ENCODE measurements around the gene ATF7IP2. TPM values are rescaled to one million over a fixed set of nuclear protein-coding genes. Genes with fewer than 3 reads are reported as not detected.
A peak's percentile ranks its signal among the peaks of the same experiment; 100 is the strongest.
"Not testable (repeated sequence)": the region's sequence is repeated elsewhere in the genome, so short reads cannot be mapped to it uniquely, and the experiment has no call there.

The ATF7IP2 gene
- total and polyA plus RNA-seq, 3 experiments from 2014 or later, result 12.4 to 119 (median 14.3) TPM

DNA sequence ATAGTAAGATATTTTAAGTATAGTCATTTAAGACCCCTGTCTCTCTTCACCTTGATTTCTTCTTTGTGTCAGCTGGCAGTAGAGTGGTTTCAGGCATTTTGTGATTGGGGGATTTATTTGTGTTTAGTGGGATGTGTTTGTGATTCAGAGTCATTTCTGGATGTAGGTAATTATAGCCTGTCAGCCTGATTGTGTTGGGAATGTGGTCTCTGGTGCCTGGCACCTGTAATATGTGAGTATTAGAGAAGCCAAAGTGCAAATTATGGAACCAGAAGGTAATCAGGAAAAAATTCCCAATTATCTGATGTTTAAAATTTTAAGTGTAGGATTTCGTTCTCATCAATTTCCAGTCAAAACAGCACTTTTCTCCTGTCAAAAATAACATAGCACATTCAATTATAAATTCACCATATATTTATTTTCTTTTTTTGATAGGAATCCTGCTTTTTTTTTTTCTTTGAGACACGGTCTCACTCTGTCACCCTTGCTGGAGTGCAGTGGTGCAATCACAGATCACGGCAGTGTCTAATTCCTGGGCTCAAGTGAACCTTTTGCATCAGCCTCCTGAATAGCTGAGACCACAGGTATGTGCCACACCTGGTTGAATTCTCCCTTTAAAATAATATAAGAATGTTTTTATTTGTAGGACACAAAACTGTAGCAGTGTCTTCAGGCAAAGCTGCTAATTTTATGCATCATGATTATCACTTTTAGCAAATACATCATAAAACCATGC, 42.7 kb downstream of the ATF7IP2 start:
- Mint-ChIP-seq H3K9me3 (peaks cover 0 to 2% (median 0%) of the 10 kb centered on the region in 5 donors), H3K27ac (peak overlapping the region in 5 of 8 donors; percentile 14 to 92 (median 55)), H3K27me3 (no peaks in the 10 kb centered on the region), H3K4me3 (no peak overlapping the region), H3K36me3 (peaks cover 14 to 35% (median 19%) of the 10 kb centered on the region in 3 donors), H3K4me1 (peaks cover 0 to 2% (median 0%) of the 10 kb centered on the region in 3 donors)
- H3K27me3 ChIP-seq (ENCODE audit: insufficient read depth, low read length, poor library complexity, severe bottlenecking), result no peaks in the 10 kb centered on the region
- DNase-seq, result no peak
- H3K4me1 ChIP-seq (ENCODE audit: insufficient read depth, low read length), result no peaks in the 10 kb centered on the region
- CTCF ChIA-PET, result no interaction called here
- no peak overlapping the region for H3K27ac ChIP-seq (ENCODE audit: low read depth, low read length)
- peaks cover 7% of the 10 kb centered on the region for H3K36me3 ChIP-seq (ENCODE audit: insufficient read depth, low read length)
- no peak overlapping the region for H3K4me3 ChIP-seq (ENCODE audit: low read length)
- POLR2A ChIA-PET, result no interaction called here
- no peaks in the 10 kb centered on the region for H3K9me3 ChIP-seq (ENCODE audit: low read length)

DNA sequence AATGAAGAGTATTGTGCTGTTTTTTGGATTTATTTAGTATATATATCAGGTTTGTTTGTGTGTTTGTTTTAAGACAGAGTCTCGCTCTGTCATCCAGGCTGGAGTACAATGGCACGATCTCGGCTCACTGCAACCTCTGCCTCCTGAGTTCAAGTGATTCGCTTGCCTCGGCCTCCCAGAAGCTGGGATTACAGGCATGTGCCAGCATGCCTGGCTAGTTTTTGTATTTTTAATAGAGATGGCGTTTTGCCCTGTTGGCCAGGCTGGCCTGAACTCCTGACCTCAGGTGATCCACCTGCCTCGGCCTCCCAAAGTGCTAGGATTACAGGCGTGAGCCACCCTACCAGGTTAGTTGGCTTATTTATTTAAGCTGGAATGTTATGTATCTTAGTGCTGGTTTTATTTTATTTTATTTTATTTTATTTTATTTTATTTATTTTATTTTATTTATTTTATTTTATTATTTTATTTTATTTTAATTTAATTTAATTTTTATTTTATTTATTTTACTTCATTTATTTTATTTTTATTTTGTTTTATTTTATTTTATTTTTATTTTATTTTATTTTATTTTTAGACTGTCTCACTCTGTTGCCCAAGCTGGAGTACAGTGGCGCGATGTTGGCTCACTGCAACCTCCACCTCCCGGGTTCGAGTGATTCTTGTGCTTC, 43.6 kb downstream of the ATF7IP2 start:
- H3K27ac ChIP-seq (ENCODE audit: low read depth, low read length); H3K9me3 Mint-ChIP-seq; H3K9me3 ChIP-seq (ENCODE audit: low read length); CTCF ChIA-PET; POLR2A ChIA-PET; H3K4me1 Mint-ChIP-seq; H3K4me3 Mint-ChIP-seq; H3K27me3 Mint-ChIP-seq; DNase-seq; H3K4me3 ChIP-seq (ENCODE audit: low read length); H3K27me3 ChIP-seq (ENCODE audit: insufficient read depth, low read length, poor library complexity, severe bottlenecking); H3K36me3 ChIP-seq (ENCODE audit: insufficient read depth, low read length); H3K4me1 ChIP-seq (ENCODE audit: insufficient read depth, low read length): not testable (repeated sequence)
- peaks cover 17 to 44% (median 24%) of the 10 kb centered on the region in 3 donors for H3K36me3 Mint-ChIP-seq
- peak overlapping the region in 1 of 8 donors; percentile 21 for H3K27ac Mint-ChIP-seq

DNA sequence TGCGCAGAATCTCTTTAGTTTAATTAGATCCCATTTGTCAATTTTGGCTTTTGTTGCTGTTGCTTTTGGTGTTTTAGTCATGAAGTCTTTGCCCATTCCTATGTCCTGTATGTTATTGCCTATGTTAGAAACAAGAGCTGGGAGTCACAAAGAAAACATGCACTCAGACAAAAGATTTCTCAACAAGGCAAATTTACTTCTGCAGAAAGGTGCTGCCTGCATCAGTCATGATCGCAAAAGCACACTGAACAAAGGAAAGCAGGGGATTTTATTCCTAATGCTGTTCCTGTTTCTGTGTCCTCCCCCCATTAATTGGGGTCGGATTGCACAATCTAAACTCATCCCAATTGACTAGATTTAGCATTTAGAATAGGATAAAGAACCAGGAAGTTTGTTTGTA, 55.9 kb downstream of the ATF7IP2 start:
- Histone ChIP-seq H3K9me3 (ENCODE audit: low read length) (peaks cover 17% of the 10 kb centered on the region), H3K27ac (ENCODE audit: low read depth, low read length) (no peak overlapping the region), H3K4me1 (ENCODE audit: insufficient read depth, low read length) (no peaks in the 10 kb centered on the region), H3K4me3 (ENCODE audit: low read length) (no peak overlapping the region), H3K36me3 (ENCODE audit: insufficient read depth, low read length) (peaks cover 52% of the 10 kb centered on the region), H3K27me3 (ENCODE audit: insufficient read depth, low read length, poor library complexity, severe bottlenecking) (no peaks in the 10 kb centered on the region)
- peaks cover 11 to 65% (median 53%) of the 10 kb centered on the region in 5 donors for H3K9me3 Mint-ChIP-seq
- CTCF ChIA-PET, result no interaction called here
- no peaks in the 10 kb centered on the region for H3K27me3 Mint-ChIP-seq
- POLR2A ChIA-PET, result no interaction called here
- DNase-seq, result no peak
- H3K27ac Mint-ChIP-seq, result no peak overlapping the region
- no peaks in the 10 kb centered on the region for H3K4me1 Mint-ChIP-seq
- H3K4me3 Mint-ChIP-seq, result no peak overlapping the region
- peaks cover 50 to 78% (median 70%) of the 10 kb centered on the region in 3 donors for H3K36me3 Mint-ChIP-seq

DNA sequence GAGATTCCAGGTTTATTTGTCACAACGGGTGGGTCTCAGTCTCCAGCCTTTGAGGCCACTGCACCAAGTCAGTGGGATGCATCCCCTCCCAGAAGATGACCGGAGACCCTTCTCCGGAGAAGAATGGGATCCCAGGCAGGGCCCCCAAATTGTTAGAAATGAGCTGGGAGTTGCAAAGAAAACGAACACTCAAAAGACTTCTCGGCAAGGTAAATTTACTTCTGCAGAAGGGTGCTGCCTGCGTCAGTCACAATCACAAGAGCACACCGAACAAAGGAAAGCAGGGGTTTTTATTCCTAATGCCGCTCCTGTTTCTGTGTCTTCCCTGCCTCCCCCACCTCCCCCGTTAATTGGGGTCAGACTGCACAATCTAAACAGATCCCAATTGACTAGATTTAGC, 61.4 kb downstream of the ATF7IP2 start:
- peaks cover 43% of the 10 kb centered on the region for H3K36me3 ChIP-seq (ENCODE audit: insufficient read depth, low read length)
- H3K27ac Mint-ChIP-seq, result no peak overlapping the region
- CTCF ChIA-PET, result no interaction called here

DNA sequence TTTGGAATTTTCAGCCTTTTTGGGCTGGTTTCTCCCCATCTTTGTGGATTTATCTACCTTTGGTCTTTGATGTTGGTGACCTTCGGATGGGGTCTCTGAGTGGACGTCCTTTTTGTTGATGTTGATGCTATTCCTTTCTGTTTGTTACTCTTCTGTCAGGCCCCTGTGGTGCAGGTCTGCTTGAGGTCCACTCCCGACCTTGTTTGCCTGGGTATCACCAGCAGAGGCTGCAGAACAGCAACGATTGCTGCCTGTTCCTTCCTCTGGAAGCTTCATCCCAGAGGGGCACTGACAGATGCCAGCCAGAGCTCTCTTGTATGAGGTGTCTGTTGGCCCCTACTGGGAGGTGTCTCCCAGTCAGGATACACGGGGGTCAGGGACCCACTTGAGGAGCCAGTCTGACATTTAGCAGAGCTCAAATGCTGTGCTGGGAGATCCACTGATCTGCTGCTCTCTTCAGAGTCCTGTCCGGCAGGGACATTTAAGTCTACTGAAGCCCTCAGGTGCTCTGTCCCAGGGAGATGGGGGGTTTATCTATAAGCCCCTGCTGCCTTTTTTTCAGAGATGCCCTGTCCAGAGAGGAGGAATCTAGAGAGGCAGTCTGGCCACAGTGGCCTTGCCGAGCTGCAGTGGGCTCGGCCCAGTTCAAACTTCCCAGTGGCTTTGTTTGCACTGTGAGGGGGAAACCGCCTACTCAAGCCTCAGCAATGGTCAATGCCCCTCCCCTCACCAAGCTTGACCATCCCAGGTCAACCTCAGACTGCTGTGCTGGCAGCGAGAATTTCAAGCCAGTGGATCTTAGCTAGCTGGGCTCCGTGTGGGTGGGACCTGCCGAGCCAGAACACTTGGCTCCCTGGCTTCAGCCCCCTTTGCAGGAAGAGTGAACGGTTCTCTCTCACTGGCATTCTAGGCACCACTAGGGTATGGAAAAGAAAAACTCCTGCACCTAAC, 66.6 kb downstream of the ATF7IP2 start:
- CTCF ChIA-PET, H3K27me3 Mint-ChIP-seq: not testable (repeated sequence)

More for the DNA sequence above, 61.4 kb downstream of the ATF7IP2 start:
- H3K9me3 Mint-ChIP-seq, result peaks cover 12 to 90% (median 76%) of the 10 kb centered on the region in 5 donors
- Histone ChIP-seq H3K4me1 (ENCODE audit: insufficient read depth, low read length) (no peaks in the 10 kb centered on the region), H3K4me3 (ENCODE audit: low read length) (no peak overlapping the region), H3K27ac (ENCODE audit: low read depth, low read length) (no peak overlapping the region), H3K9me3 (ENCODE audit: low read length) (peaks cover 15% of the 10 kb centered on the region), H3K27me3 (ENCODE audit: insufficient read depth, low read length, poor library complexity, severe bottlenecking) (no peaks in the 10 kb centered on the region)
- peaks cover 0 to 11% (median 6%) of the 10 kb centered on the region in 3 donors for H3K4me1 Mint-ChIP-seq
- DNase-seq, result no peak
- peak overlapping the region in 1 of 7 donors; percentile 21 for H3K4me3 Mint-ChIP-seq
- no peaks in the 10 kb centered on the region for H3K27me3 Mint-ChIP-seq
- peaks cover 70 to 97% (median 94%) of the 10 kb centered on the region in 3 donors for H3K36me3 Mint-ChIP-seq
- POLR2A ChIA-PET, result no interaction called here

DNA sequence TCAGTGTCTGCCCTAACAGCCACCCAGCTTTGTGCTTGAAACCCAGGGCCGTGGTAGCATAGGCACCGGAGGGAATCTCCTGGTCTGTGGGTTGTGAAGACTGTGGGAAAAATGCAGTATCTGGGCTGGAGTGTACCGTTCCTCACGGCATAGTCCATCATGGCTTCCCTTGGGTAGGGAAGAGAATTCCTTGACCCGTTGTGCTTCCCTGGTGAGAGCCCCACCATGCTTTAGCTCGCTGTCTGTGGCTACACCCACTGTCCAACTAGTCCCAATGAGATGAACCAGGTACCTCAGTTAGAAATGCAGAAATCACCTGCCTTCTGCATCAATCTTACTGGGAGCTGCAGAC, 67.3 kb downstream of the ATF7IP2 start:
- no peak overlapping the region for H3K4me3 ChIP-seq (ENCODE audit: low read length)
- H3K27me3 ChIP-seq (ENCODE audit: insufficient read depth, low read length, poor library complexity, severe bottlenecking), result no peaks in the 10 kb centered on the region
- peaks cover 7% of the 10 kb centered on the region for H3K36me3 ChIP-seq (ENCODE audit: insufficient read depth, low read length)
- peaks cover 14 to 35% (median 21%) of the 10 kb centered on the region in 3 donors for H3K4me1 Mint-ChIP-seq
- no peak overlapping the region for H3K4me3 Mint-ChIP-seq
- peaks cover 12% of the 10 kb centered on the region for H3K4me1 ChIP-seq (ENCODE audit: insufficient read depth, low read length)
- no peak overlapping the region for H3K27ac ChIP-seq (ENCODE audit: low read depth, low read length)
- CTCF ChIA-PET, result no interaction called here
- POLR2A ChIA-PET, result no interaction called here
- H3K27ac Mint-ChIP-seq, result no peak overlapping the region
- H3K9me3 Mint-ChIP-seq, result peaks cover 7 to 34% (median 27%) of the 10 kb centered on the region in 5 donors
- DNase-seq, result no peak
- H3K9me3 ChIP-seq (ENCODE audit: low read length), result no peaks in the 10 kb centered on the region
- no peaks in the 10 kb centered on the region for H3K27me3 Mint-ChIP-seq
- peaks cover 40 to 74% (median 50%) of the 10 kb centered on the region in 3 donors for H3K36me3 Mint-ChIP-seq

More for the DNA sequence above, 66.6 kb downstream of the ATF7IP2 start:
- H3K4me3 Mint-ChIP-seq; POLR2A ChIA-PET; H3K9me3 ChIP-seq (ENCODE audit: low read length); H3K36me3 ChIP-seq (ENCODE audit: insufficient read depth, low read length); H3K27me3 ChIP-seq (ENCODE audit: insufficient read depth, low read length, poor library complexity, severe bottlenecking); H3K27ac ChIP-seq (ENCODE audit: low read depth, low read length); H3K4me3 ChIP-seq (ENCODE audit: low read length); DNase-seq: not testable (repeated sequence)
- H3K4me1 Mint-ChIP-seq, result peaks cover 14 to 35% (median 21%) of the 10 kb centered on the region in 3 donors
- peaks cover 40 to 76% (median 54%) of the 10 kb centered on the region in 3 donors for H3K36me3 Mint-ChIP-seq
- H3K4me1 ChIP-seq (ENCODE audit: insufficient read depth, low read length), result peaks cover 12% of the 10 kb centered on the region
- H3K27ac Mint-ChIP-seq, result peak overlapping the region in 1 of 8 donors; percentile 94
- peaks cover 7 to 40% (median 33%) of the 10 kb centered on the region in 5 donors for H3K9me3 Mint-ChIP-seq

DNA sequence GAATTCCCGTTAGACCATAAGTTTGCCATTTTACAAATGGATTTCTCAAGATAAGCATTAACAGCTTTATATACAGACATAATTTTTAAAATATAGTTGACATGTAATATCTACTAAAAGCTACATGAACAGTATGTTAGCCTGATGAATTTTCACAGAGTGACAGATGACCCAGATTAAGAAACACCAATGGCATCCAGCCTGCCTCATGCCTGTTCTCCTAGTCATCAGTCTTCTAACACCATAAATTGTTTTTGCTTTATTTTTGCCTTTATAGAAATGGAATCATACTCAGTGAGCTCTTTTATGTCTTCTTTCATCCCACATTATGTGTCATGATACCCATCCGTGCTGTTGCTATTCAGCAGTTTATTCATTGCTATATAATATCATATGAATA, 80.0 kb downstream of the ATF7IP2 start:
- H3K27ac Mint-ChIP-seq, result peak overlapping the region in 1 of 8 donors; percentile 13
- ChIA-PET CTCF (no interaction called here), POLR2A (no interaction called here)
- Histone ChIP-seq H3K27me3 (ENCODE audit: insufficient read depth, low read length, poor library complexity, severe bottlenecking) (no peaks in the 10 kb centered on the region), H3K36me3 (ENCODE audit: insufficient read depth, low read length) (peaks cover 4% of the 10 kb centered on the region), H3K27ac (ENCODE audit: low read depth, low read length) (no peak overlapping the region), H3K9me3 (ENCODE audit: low read length) (no peaks in the 10 kb centered on the region), H3K4me1 (ENCODE audit: insufficient read depth, low read length) (no peaks in the 10 kb centered on the region), H3K4me3 (ENCODE audit: low read length) (no peak overlapping the region)
- DNase-seq, result no peak
- no peak overlapping the region for H3K4me3 Mint-ChIP-seq
- peaks cover 0 to 5% (median 2%) of the 10 kb centered on the region in 3 donors for H3K4me1 Mint-ChIP-seq
- H3K36me3 Mint-ChIP-seq, result peaks cover 35 to 50% (median 44%) of the 10 kb centered on the region in 3 donors
- no peaks in the 10 kb centered on the region for H3K9me3 Mint-ChIP-seq
- H3K27me3 Mint-ChIP-seq, result no peaks in the 10 kb centered on the region

Measured in CD8-positive, alpha-beta memory T cell (primary cell).